ENCODE results near the gene CRELD2. TPM values are rescaled to one million over a fixed set of nuclear protein-coding genes. Genes with fewer than 3 reads are reported as not detected.

The CRELD2 gene
- total and polyA plus RNA-seq, 2 of the 13 experiments (the other 11 are each of a cell fraction or from before 2014, with no cell fraction given), result 17.2 to 44.7 TPM

GRCh38 chr22:49948116-49948957 lies 29.9 kb downstream of the CRELD2 start (continued):
- TF ChIP-seq KDM2A (CRISPR knock-in tag; IDR thresholded peaks at IDR 0.05; ENCODE audit: borderline replicate concordance, low read depth), result peak; percentile 15; the same call in 1 of the 2 replicates
- no peak for TF ChIP-seq ZBTB7A (CRISPR knock-in tag; IDR thresholded peaks at IDR 0.05)
- TF ChIP-seq MTA1 (CRISPR knock-in tag; IDR thresholded peaks at IDR 0.05; ENCODE audit: borderline replicate concordance), result 0 out of 2 replicates have a peak, but pooled peaks have one; percentile 19

GRCh38 chr22:49948958-49949913 lies 30.8 kb downstream of the CRELD2 start:
- H2AFZ ChIP-seq (ENCODE audit: low read length), result no peak overlapping the region
- peak overlapping the region; percentile 77 for H3K27ac ChIP-seq (ENCODE audit: extremely low read length, insufficient read depth, low read length)
- no peaks in the 10 kb centered on the region for H3K79me2 ChIP-seq (ENCODE audit: insufficient read depth, low read length)
- H3K36me3 ChIP-seq (replicated peaks in 1 of 2; ENCODE audit: control insufficient read depth in 1 of 2, insufficient read depth in 2 of 2, low read length in 2 of 2), result no peaks in the 10 kb centered on the region
- peak overlapping the region; percentile 81 for H3K9ac ChIP-seq (ENCODE audit: insufficient read depth, low read depth, low read length)
- BruUV-seq (replicated peaks), result no TSS peak
- FAIRE-seq, result peak; percentile 39
- H3K4me2 ChIP-seq (ENCODE audit: low read depth, low read length), result peak overlapping the region; percentile 92
- no peaks in the 10 kb centered on the region for H3K27me3 ChIP-seq (ENCODE audit: control insufficient read depth in 1 of 2, insufficient read depth in 2 of 2, low read length in 2 of 2)
- H3K9me3 ChIP-seq (ENCODE audit: low read length), result no peaks in the 10 kb centered on the region
- peaks cover 95% of the 10 kb centered on the region for H3K4me1 ChIP-seq (ENCODE audit: insufficient read depth, low read length)
- peak; percentile 84 for DNase-seq (ENCODE audit: low spot score)
- H4K20me1 ChIP-seq (ENCODE audit: insufficient read depth, low read length), result no peaks in the 10 kb centered on the region
- 0% methylated on average over 14 of the region's 42 CpGs for WGBS (ENCODE audit: low lambda C conversion rate)
- in situ Hi-C loops (cut with HindIII; ENCODE audit: extremely low pct_ligation_motif_present, low pct_unique_long_range_greater_than_20kb) (no loop called here), intact Hi-C loops (cut with micrococcal nuclease; ENCODE audit: unreplicated experiment) (loop anchor here (1.0 kb wide), 1 partner anchor 11 kb away; no protein-coding TSS in a partner anchor)
- H3K4me3 ChIP-seq (replicated peaks in 1 of 3; ENCODE audit: insufficient read depth in 1 of 3, low read depth in 2 of 3, low read length in 3 of 3), result peak overlapping the region; percentile 60 to 74 (median 64)
- POLR2A ChIA-PET, result interaction anchor here (0.9 to 18.6 kb wide), 3 partner anchors 14 to 31 kb away, joined by 3 to 722 read pairs (median 283); partner anchors contain the start of genes ALG12, CRELD2 and PIM3
- CTCF ChIA-PET (ENCODE audit: low intra/inter-chr PET ratio, low total read pairs), result no interaction called here
- peak; percentile 49 for ATAC-seq
- TF ChIP-seq ZNF446 (CRISPR knock-in tag; IDR thresholded peaks at IDR 0.05), result no peak
- TF ChIP-seq, protein P1, sequence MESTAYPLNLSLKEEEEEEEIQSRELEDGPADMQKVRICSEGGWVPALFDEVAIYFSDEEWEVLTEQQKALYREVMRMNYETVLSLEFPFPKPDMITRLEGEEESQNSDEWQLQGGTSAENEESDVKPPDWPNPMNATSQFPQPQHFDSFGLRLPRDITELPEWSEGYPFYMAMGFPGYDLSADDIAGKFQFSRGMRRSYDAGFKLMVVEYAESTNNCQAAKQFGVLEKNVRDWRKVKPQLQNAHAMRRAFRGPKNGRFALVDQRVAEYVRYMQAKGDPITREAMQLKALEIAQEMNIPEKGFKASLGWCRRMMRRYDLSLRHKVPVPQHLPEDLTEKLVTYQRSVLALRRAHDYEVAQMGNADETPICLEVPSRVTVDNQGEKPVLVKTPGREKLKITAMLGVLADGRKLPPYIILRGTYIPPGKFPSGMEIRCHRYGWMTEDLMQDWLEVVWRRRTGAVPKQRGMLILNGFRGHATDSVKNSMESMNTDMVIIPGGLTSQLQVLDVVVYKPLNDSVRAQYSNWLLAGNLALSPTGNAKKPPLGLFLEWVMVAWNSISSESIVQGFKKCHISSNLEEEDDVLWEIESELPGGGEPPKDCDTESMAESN (CRISPR knock-in tag; conservative IDR thresholded peaks at IDR 0.05), result peak; percentile 35; the same call in 1 of the 2 replicates
- no peak for TF ChIP-seq MBD4 (IDR thresholded peaks at IDR 0.05; ENCODE audit: borderline replicate concordance, low read length)
- no peak; the same call in 1 of the 2 replicates for TF ChIP-seq MXD4 (CRISPR knock-in tag; IDR thresholded peaks at IDR 0.05)
- TF ChIP-seq CBX2 (IDR thresholded peaks at IDR 0.05; ENCODE audit: low read depth, low read length), result no peak
- TF ChIP-seq CBX2 (CRISPR knock-in tag; IDR thresholded peaks at IDR 0.05; ENCODE audit: low read depth), result no peak
- 0 out of 2 replicates have a peak, but pooled peaks have one; percentile 68 for TF ChIP-seq ZNF180 (CRISPR knock-in tag; IDR thresholded peaks at IDR 0.05; ENCODE audit: borderline replicate concordance, low read depth)
- TF ChIP-seq ZNF597 (CRISPR knock-in tag; IDR thresholded peaks at IDR 0.05), result no peak
- peak; percentile 65; the same call in 1 of the 2 replicates for TF ChIP-seq MED13 (CRISPR knock-in tag; IDR thresholded peaks at IDR 0.05)
- peak; percentile 68 for TF ChIP-seq ZNF710 (CRISPR knock-in tag; IDR thresholded peaks at IDR 0.05; ENCODE audit: borderline replicate concordance)
- TF ChIP-seq TGIF2 (CRISPR knock-in tag; IDR thresholded peaks at IDR 0.05), result peak; percentile 59; the same call in 1 of the 2 replicates

Measured in HepG2 (cell line).